ENCODE data around the gene UNC5B. TPM values are rescaled to one million over a fixed set of nuclear protein-coding genes. Genes with fewer than 3 reads are reported as not detected.

UNC5B gene
- total and polyA plus RNA-seq, 7 experiments from 2014 or later: 0.08 TPM; not detected in 5

GRCh38 chr10:71238626-71239025 is 26.3 kb downstream of the UNC5B start:
- no peak overlapping the region for H3K27ac Mint-ChIP-seq
- no peak overlapping the region for H3K4me3 Mint-ChIP-seq
- Histone ChIP-seq H3K27ac (ENCODE audit: low read depth, low read length) (no peak overlapping the region), H3K36me3 (ENCODE audit: control insufficient read depth in 2 of 3, insufficient read depth in 3 of 3, low read length in 3 of 3) (no peaks in the 10 kb centered on the region), H3K27me3 (ENCODE audit: control insufficient read depth in 2 of 2, insufficient read depth in 2 of 2, low read length in 2 of 2) (no peaks in the 10 kb centered on the region), H3K4me3 (ENCODE audit: low read length) (no peak overlapping the region), H3K9me3 (ENCODE audit: control insufficient read depth in 2 of 3, low read length in 3 of 3) (no peaks in the 10 kb centered on the region), H3K4me1 (ENCODE audit: control insufficient read depth in 2 of 2, insufficient read depth in 2 of 2, low read length in 2 of 2) (no peaks in the 10 kb centered on the region)
- no peaks in the 10 kb centered on the region for H3K36me3 Mint-ChIP-seq
- POLR2A ChIA-PET: no interaction called here
- H3K4me1 Mint-ChIP-seq: no peaks in the 10 kb centered on the region
- CTCF ChIA-PET: no interaction called here
- no peak for ATAC-seq
- intact Hi-C loops (cut with micrococcal nuclease): no loop called here
- no peak for DNase-seq
- H3K27me3 Mint-ChIP-seq: no peaks in the 10 kb centered on the region
- no peaks in the 10 kb centered on the region for H3K9me3 Mint-ChIP-seq

GRCh38 chr10:71239131-71239915 is 27.0 kb downstream of the UNC5B start:
- H3K9me3 Mint-ChIP-seq: no peaks in the 10 kb centered on the region
- no peaks in the 10 kb centered on the region for H3K4me1 Mint-ChIP-seq
- Histone ChIP-seq H3K36me3 (ENCODE audit: control insufficient read depth in 2 of 3, insufficient read depth in 3 of 3, low read length in 3 of 3) (no peaks in the 10 kb centered on the region), H3K27me3 (ENCODE audit: control insufficient read depth in 2 of 2, insufficient read depth in 2 of 2, low read length in 2 of 2) (no peaks in the 10 kb centered on the region), H3K4me3 (ENCODE audit: low read length) (no peak overlapping the region), H3K27ac (ENCODE audit: low read depth, low read length) (no peak overlapping the region), H3K4me1 (ENCODE audit: control insufficient read depth in 2 of 2, insufficient read depth in 2 of 2, low read length in 2 of 2) (no peaks in the 10 kb centered on the region), H3K9me3 (ENCODE audit: control insufficient read depth in 2 of 3, low read length in 3 of 3) (no peaks in the 10 kb centered on the region)
- intact Hi-C loops (cut with micrococcal nuclease): no loop called here
- no peak overlapping the region for H3K4me3 Mint-ChIP-seq
- no peaks in the 10 kb centered on the region for H3K36me3 Mint-ChIP-seq
- DNase-seq: no peak
- H3K27ac Mint-ChIP-seq: no peak overlapping the region
- H3K27me3 Mint-ChIP-seq: peaks cover 0 to 1% (median 0%) of the 10 kb centered on the region in 5 donors
- no peak for ATAC-seq
- CTCF ChIA-PET: no interaction called here
- POLR2A ChIA-PET: no interaction called here

GRCh38 chr10:71239946-71240795 is 27.8 kb downstream of the UNC5B start:
- Histone ChIP-seq H3K9me3 (ENCODE audit: control insufficient read depth in 2 of 3, low read length in 3 of 3) (no peaks in the 10 kb centered on the region), H3K36me3 (ENCODE audit: control insufficient read depth in 2 of 3, insufficient read depth in 3 of 3, low read length in 3 of 3) (no peaks in the 10 kb centered on the region), H3K4me1 (ENCODE audit: control insufficient read depth in 2 of 2, insufficient read depth in 2 of 2, low read length in 2 of 2) (no peaks in the 10 kb centered on the region), H3K4me3 (ENCODE audit: low read length) (no peak overlapping the region), H3K27ac (ENCODE audit: low read depth, low read length) (no peak overlapping the region), H3K27me3 (ENCODE audit: control insufficient read depth in 2 of 2, insufficient read depth in 2 of 2, low read length in 2 of 2) (no peaks in the 10 kb centered on the region)
- no peaks in the 10 kb centered on the region for H3K4me1 Mint-ChIP-seq
- no peaks in the 10 kb centered on the region for H3K36me3 Mint-ChIP-seq
- intact Hi-C loops (cut with micrococcal nuclease): no loop called here
- H3K27me3 Mint-ChIP-seq: peaks cover 0 to 8% (median 0%) of the 10 kb centered on the region in 5 donors
- H3K27ac Mint-ChIP-seq: no peak overlapping the region
- H3K9me3 Mint-ChIP-seq: no peaks in the 10 kb centered on the region
- H3K4me3 Mint-ChIP-seq: no peak overlapping the region
- ChIA-PET CTCF (no interaction called here), POLR2A (interaction anchor here (0.8 kb wide), 1 partner anchor 10 kb away, joined by 3 read pairs; no protein-coding TSS in a partner anchor)
- ATAC-seq: no peak
- DNase-seq: no peak

DNA sequence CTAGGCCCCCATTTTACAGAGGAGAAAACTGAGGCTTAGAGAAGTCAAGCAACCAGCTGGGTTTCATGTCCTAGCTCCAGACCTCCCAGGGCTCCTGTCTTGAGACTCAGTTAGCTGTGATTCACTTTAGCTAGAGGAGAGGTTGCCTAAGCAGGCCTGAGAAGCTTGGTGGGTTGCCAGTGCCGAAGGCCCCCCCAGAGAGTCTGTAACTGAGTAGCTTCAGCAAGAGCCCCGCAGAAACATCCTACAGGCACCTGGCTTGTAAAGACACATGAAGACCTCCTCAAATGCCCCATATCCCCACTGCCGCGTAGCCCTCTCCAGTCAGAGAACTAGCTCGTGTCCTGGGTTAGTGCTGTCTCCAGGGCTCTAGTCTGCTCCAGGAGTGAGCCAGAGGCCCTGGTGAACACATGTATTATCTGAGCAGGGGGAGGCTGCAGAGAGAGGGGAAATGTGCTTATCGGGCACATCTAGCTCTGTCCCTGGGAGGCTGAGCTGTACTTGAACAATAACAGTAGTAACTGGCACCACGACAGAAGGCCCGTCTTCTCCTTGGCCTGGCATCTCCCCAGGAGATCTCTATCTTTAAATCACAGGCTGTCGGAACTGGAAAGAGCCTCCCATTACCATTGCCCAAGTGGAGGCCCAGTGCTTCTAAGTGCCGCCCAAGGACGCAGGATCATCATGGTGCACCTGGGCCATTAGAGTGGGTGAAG is 28.9 kb downstream of the UNC5B start:
- Mint-ChIP-seq H3K9me3 (no peaks in the 10 kb centered on the region), H3K4me1 (no peaks in the 10 kb centered on the region), H3K4me3 (no peak overlapping the region), H3K27me3 (peaks cover 0 to 8% (median 0%) of the 10 kb centered on the region in 5 donors), H3K36me3 (no peaks in the 10 kb centered on the region), H3K27ac (no peak overlapping the region)
- ChIA-PET CTCF (no interaction called here), POLR2A (interaction anchor here (0.8 kb wide), 1 partner anchor 11 kb away, joined by 3 read pairs; no protein-coding TSS in a partner anchor)
- ATAC-seq: no peak
- intact Hi-C loops (cut with micrococcal nuclease): no loop called here
- Histone ChIP-seq H3K27ac (ENCODE audit: low read depth, low read length) (no peak overlapping the region), H3K36me3 (ENCODE audit: control insufficient read depth in 2 of 3, insufficient read depth in 3 of 3, low read length in 3 of 3) (no peaks in the 10 kb centered on the region), H3K27me3 (ENCODE audit: control insufficient read depth in 2 of 2, insufficient read depth in 2 of 2, low read length in 2 of 2) (no peaks in the 10 kb centered on the region), H3K4me1 (ENCODE audit: control insufficient read depth in 2 of 2, insufficient read depth in 2 of 2, low read length in 2 of 2) (no peaks in the 10 kb centered on the region), H3K4me3 (ENCODE audit: low read length) (no peak overlapping the region), H3K9me3 (ENCODE audit: control insufficient read depth in 2 of 3, low read length in 3 of 3) (no peaks in the 10 kb centered on the region)
- no peak for DNase-seq

- H3K9me3 Mint-ChIP-seq: no peaks in the 10 kb centered on the region
- peaks cover 0 to 8% (median 0%) of the 10 kb centered on the region in 5 donors for H3K27me3 Mint-ChIP-seq
- no peak overlapping the region for H3K27ac Mint-ChIP-seq
- Histone ChIP-seq H3K27me3 (ENCODE audit: control insufficient read depth in 2 of 2, insufficient read depth in 2 of 2, low read length in 2 of 2) (no peaks in the 10 kb centered on the region), H3K4me3 (ENCODE audit: low read length) (no peak overlapping the region), H3K4me1 (ENCODE audit: control insufficient read depth in 2 of 2, insufficient read depth in 2 of 2, low read length in 2 of 2) (no peaks in the 10 kb centered on the region), H3K27ac (ENCODE audit: low read depth, low read length) (no peak overlapping the region), H3K9me3 (ENCODE audit: control insufficient read depth in 2 of 3, low read length in 3 of 3) (no peaks in the 10 kb centered on the region), H3K36me3 (ENCODE audit: control insufficient read depth in 2 of 3, insufficient read depth in 3 of 3, low read length in 3 of 3) (no peaks in the 10 kb centered on the region)
- no peak overlapping the region for H3K4me3 Mint-ChIP-seq
- POLR2A ChIA-PET: no interaction called here
- ATAC-seq: no peak
- H3K36me3 Mint-ChIP-seq: no peaks in the 10 kb centered on the region
- H3K4me1 Mint-ChIP-seq: no peaks in the 10 kb centered on the region
- CTCF ChIA-PET: no interaction called here
- intact Hi-C loops (cut with micrococcal nuclease): no loop called here
- no peak for DNase-seq
These were observed 29.7 kb downstream of the UNC5B start for GRCh38 chr10:71241830-71242621.

- Histone ChIP-seq H3K36me3 (ENCODE audit: control insufficient read depth in 2 of 3, insufficient read depth in 3 of 3, low read length in 3 of 3) (no peaks in the 10 kb centered on the region), H3K4me1 (ENCODE audit: control insufficient read depth in 2 of 2, insufficient read depth in 2 of 2, low read length in 2 of 2) (no peaks in the 10 kb centered on the region), H3K27ac (ENCODE audit: low read depth, low read length) (no peak overlapping the region), H3K9me3 (ENCODE audit: control insufficient read depth in 2 of 3, low read length in 3 of 3) (no peaks in the 10 kb centered on the region), H3K4me3 (ENCODE audit: low read length) (no peak overlapping the region), H3K27me3 (ENCODE audit: control insufficient read depth in 2 of 2, insufficient read depth in 2 of 2, low read length in 2 of 2) (no peaks in the 10 kb centered on the region)
- peaks cover 0 to 8% (median 0%) of the 10 kb centered on the region in 5 donors for H3K27me3 Mint-ChIP-seq
- POLR2A ChIA-PET: no interaction called here
- no peaks in the 10 kb centered on the region for H3K36me3 Mint-ChIP-seq
- H3K4me3 Mint-ChIP-seq: no peak overlapping the region
- ATAC-seq (no peak), DNase-seq (no peak)
- CTCF ChIA-PET: no interaction called here
- H3K27ac Mint-ChIP-seq: no peak overlapping the region
- intact Hi-C loops (cut with micrococcal nuclease): no loop called here
- H3K9me3 Mint-ChIP-seq: no peaks in the 10 kb centered on the region
- H3K4me1 Mint-ChIP-seq: no peaks in the 10 kb centered on the region
These were observed 30.2 kb downstream of the UNC5B start for GRCh38 chr10:71242622-71243009.

Measured in naive thymus-derived CD4-positive, alpha-beta T cell (primary cell).